IPS-18c (cell line): ENCODE data around the gene IRF9.
A peak's percentile ranks its signal among the peaks of the same experiment; 100 is the strongest.

Experiments
- H3K4me3 ChIP-seq: 2 replicates; pipeline ENCODE4 v1.7.0; 2013; ENCODE audit warnings: low read depth, mild to moderate bottlenecking, low read length, moderate library complexity; ENCODE audit not compliant: insufficient read depth
- H3K9me3 ChIP-seq: one replicate; pipeline ENCODE4 v1.6.1; 2013; ENCODE audit warnings: mild to moderate bottlenecking, low read length, moderate library complexity; ENCODE audit not compliant: control insufficient read depth, insufficient read depth

The IRF9 gene

DNA sequence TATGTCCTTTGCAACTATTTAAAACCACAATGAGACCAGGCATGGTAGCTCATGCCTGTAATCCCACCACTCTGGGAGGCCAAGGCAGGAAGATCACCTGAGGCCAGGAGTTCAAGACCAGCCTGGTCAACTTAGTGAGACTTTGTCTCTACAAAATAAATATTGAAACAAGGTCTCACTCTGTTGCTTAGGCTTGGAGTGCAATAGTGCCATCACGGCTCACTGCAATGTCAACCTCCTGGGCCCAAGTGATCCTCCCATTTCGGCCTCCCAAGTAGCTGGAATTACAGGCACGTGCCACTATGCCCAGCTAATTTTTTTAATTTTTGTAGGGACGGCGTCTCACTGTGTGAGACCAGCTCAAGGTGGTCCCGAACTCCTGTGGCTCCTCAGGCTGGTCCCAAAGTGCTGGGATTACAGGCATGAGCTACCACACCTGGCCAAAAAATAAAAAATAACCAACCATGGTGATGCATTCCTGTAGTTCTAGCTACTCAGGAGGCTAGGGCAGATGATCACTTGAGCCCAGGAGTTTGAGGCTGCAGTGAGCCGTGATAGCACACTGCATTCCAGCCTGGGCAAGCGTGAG is 31.6 kb upstream of the IRF9 start:
- Histone ChIP-seq H3K4me3 (no peak overlapping the region), H3K9me3 (no peaks in the 10 kb centered on the region)

DNA sequence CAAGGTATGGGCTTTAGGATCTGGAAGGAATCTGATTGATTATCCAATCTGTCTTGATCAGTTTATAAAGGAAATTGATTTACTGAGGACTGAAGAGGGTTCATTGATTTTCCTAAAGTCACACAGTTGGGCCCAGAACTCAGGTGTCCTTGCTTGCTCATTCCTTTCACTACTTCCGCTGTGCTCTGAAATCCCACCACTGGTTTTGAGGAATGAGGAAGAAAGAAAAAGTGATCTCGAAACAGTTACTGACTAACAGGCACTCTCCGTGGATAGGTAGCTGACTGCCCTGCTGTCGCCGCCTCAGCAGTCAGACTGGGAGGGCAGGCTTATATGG is 30.7 kb upstream of the IRF9 start, which contains the start of gene FITM1:
FITM1 (plus strand) TSS at position 280 of the 337 bp plus-strand sequence. CDS start 905 bp downstream, outside the sequence.
- Histone ChIP-seq H3K4me3 (no peak within 1 kb of the TSS), H3K9me3 (no peaks in the 10 kb centered on the region)

DNA sequence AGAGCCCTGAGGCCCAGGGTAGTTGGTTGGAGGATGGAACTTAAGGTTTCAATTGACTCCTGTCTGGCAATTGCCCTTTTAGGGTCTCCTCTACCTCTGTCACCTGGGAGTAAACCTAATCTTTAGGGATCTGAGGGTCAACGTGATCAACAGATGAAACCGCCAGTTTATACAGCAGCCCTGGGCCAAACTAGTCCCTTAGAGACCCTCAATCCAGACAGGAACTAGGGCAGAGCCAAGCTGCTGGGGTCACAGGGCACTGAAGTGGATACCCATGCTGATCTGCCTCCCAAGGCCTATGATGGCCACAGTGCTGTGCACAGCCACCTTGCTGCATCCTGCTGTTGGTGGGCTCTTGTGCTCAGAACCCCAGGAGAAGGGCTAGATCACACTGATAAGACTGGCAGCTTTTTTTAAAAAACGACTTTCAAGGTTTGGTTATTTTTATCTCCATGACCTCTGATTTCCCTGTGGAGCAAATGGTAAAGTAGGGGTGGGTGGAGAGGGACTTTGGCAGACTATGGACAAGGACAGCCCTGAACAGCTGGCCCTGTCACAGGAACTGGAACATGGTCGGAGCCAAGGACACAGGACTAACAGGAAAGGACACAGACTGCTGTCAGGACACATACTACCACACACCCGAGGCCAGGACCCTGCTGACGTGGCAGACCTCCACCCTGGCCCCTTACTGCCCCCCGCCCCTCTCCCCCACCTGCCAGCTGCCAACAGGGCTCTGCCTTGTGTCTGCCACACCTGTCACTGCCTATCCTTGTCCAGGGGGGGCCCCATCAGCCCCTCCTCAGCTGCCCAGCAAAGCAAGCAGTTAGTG is 30.1 kb upstream of the IRF9 start:
- Histone ChIP-seq H3K4me3 (no peak overlapping the region), H3K9me3 (no peaks in the 10 kb centered on the region)

DNA sequence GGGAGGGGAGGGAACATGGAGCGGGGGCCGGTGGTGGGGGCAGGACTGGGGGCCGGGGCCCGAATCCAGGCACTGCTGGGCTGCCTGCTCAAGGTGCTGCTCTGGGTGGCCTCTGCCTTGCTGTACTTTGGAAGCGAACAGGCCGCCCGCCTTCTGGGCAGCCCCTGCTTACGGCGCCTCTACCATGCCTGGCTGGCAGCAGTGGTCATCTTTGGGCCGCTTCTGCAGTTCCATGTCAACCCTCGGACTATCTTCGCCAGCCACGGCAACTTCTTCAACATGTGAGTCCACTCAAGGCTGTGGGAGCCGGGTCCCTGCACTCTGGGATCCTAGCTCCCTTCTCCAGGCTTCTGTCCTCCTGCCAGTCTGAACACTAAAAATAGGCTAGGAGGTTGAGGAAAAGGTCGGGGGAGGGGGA is 29.5 kb upstream of the IRF9 start:
- Histone ChIP-seq H3K4me3 (no peak overlapping the region), H3K9me3 (no peaks in the 10 kb centered on the region)

DNA sequence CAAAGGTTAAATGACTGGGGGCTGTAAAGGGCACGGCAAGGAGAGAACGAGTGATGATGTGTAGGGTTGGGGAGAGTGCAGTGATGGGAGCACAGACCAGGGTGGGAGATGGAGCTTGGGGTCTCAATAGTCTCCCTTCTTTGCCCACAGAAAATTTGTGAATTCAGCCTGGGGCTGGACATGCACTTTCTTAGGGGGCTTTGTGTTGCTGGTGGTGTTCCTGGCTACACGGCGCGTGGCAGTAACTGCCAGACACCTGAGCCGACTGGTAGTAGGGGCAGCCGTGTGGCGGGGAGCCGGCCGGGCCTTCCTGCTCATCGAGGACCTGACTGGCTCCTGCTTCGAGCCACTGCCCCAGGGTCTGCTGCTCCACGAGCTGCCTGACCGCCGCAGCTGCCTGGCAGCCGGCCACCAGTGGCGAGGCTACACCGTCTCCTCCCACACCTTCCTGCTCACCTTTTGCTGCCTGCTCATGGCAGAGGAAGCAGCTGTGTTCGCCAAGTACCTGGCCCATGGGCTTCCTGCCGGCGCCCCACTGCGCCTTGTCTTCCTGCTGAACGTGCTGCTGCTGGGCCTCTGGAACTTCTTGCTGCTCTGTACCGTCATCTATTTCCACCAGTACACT is 28.9 kb upstream of the IRF9 start:
- Histone ChIP-seq H3K4me3 (no peak overlapping the region), H3K9me3 (no peaks in the 10 kb centered on the region)

DNA sequence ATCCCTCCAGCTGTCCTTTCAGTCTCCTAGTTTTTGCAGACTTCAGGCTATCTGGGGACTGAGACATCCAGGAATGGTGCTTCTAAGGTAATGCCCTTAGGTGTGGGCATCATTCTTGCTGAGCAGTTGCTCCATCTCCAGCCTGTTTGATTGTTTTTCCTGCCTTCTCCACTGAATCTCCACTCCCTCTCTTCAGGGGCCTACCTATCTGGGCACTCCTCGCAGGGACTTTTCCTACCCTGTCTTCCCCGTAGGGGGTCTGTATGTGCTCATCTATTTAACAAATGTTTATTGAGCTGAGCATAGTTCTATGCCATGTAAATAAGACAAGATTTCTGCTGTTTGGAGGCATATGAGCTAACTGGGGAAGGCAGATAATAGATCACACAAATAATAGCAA is 28.1 kb upstream of the IRF9 start:
- Histone ChIP-seq H3K4me3 (no peak overlapping the region), H3K9me3 (no peaks in the 10 kb centered on the region)

DNA sequence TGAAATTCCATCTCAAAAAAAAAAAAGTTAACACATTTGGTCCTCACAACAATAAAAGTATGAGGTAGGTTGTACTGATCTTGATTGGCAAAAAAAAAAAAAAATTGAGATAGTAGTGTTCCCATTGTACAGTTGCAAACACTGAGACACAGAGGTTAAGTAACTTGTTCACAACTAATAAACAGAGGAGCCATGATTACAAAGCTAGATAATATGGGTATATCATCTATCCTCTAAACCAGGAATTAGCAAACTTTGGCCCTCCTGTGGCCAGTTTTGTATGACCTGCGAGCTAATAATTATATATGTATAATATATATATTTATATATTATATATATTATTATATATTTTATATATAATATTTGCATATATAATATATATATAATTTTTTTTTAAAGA is 27.3 kb upstream of the IRF9 start:
- H3K9me3 ChIP-seq = no peaks in the 10 kb centered on the region
- H3K4me3 ChIP-seq = no peak overlapping the region

DNA sequence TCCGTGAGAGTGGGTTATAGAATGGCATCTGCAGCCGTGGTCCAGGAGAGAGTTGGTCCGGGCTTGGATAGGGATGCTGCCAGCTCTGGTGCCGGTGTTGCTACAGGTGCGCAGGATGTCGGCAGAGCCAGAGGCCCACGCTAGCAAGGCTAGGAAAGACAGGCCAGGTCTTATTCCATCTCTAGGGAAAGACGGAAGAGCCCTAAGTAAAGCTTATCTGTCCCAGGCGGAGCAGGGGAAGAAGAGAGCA is 25.6 kb upstream of the IRF9 start:
- peak overlapping the region; percentile 91 for H3K4me3 ChIP-seq
- no peaks in the 10 kb centered on the region for H3K9me3 ChIP-seq

DNA sequence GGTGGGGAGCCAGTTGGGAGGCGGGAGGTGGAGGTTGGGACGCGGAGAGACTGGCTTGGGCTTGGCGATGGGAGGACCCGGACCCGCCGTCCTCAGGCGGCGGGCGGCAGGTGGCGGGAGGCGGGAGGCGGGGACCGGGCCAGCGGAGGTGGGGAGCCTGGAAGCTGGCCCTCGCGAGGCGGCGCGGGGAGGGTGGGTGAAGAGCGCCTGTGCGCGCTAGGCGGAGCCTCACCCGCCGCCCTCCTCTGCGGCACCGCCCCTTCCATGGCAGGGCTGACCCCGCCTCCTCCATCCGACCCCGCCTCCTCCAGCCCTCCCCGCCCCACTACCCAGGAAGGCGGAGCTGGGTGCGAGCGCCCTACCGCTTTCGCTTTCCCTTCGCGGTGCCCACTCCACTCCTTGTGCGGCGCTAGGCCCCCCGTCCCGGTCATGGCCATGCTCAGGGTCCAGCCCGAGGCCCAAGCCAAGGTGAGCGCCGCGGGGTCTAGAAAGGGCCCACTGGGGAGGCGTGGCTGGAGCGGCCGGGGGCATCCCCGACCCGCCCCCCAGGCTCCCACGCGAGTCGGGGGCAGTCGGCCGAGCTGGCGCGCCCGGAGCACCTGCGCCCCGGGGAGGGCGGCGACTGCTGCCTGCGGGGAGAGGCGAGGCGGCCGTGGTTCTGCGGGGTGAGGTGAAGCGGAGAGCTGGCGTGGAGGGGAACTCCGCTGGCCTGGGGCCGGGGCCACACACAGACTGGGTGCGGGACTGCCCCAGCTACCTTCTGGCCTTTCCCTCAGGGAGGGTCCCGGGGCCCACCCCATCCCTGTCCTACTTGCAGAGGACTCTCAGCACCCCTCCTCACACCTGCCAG is 25.0 kb upstream of the IRF9 start, which contains the start of gene PSME1:
PSME1 (plus strand) TSS at position 361 of the 850 bp plus-strand sequence; CDS start at position 430, 69 bp downstream.
- Histone ChIP-seq H3K9me3 (no peaks in the 10 kb centered on the region), H3K4me3 (peak within 1 kb of the TSS; percentile 91)

DNA sequence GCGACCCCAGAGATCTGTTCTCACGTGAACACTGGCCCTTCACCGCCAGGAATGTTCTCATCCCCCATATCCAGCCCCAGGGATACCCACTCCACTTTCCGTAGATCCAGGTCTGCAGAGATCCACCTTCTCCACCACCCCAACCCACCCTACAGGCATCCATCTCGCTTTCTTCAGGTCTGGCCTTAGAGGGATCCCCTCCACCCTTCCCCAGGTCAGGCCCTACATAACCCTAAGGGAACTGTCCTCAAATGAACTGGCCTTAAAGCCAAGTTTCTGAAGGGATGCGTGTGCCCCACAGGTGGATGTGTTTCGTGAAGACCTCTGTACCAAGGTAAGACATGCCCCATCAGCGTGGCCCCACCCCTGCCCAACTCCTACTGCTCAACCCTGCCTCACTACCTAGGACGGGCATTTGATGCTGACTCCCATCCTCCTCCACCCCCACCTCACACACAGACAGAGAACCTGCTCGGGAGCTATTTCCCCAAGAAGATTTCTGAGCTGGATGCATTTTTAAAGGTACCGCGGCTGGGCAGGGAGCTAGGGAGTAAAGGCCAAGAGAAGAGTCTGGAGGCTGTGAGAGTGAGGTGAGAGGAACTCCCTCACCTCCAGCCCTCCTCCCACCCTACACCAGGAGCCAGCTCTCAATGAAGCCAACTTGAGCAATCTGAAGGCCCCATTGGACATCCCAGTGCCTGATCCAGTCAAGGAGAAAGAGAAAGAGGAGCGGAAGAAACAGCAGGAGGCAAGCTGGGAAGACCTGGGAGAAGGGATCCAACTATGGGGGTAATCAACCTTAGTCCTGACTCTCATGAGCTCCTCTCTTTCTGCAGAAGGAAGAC is 24.2 kb upstream of the IRF9 start:
- no peaks in the 10 kb centered on the region for H3K9me3 ChIP-seq
- peak overlapping the region; percentile 91 for H3K4me3 ChIP-seq

DNA sequence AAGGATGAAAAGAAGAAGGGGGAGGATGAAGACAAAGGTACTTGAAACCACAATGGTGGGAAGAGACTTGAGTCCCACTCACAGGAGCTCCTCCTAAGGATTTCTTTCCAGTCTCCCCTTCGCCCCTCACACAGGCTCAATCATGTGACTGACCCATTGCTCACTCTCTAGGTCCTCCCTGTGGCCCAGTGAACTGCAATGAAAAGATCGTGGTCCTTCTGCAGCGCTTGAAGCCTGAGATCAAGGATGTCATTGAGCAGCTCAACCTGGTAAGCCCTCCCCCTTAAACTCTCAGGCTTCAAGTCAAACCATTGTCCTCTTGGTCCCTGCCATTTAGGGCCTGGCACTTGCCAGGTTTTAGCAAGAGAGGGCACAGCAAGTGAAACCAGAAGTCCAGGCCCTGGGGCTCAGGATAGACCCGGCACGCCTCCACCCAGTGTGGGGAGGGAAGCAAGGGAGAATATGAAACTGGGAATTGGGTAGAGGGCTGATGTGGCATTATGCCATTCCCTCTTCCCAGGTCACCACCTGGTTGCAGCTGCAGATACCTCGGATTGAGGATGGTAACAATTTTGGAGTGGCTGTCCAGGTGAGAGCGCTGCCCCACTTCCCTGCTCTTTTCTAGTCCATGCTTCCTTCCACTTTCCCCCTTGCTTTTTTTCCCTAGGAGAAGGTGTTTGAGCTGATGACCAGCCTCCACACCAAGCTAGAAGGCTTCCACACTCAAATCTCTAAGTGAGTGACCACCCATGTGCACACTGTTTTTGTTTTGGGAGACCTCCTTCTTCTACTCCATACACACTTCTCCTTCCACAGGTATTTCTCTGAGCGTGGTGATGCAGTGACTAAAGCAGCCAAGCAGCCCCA is 23.3 kb upstream of the IRF9 start:
- no peaks in the 10 kb centered on the region for H3K9me3 ChIP-seq
- no peak overlapping the region; the same call in 1 of the 2 replicates for H3K4me3 ChIP-seq

DNA sequence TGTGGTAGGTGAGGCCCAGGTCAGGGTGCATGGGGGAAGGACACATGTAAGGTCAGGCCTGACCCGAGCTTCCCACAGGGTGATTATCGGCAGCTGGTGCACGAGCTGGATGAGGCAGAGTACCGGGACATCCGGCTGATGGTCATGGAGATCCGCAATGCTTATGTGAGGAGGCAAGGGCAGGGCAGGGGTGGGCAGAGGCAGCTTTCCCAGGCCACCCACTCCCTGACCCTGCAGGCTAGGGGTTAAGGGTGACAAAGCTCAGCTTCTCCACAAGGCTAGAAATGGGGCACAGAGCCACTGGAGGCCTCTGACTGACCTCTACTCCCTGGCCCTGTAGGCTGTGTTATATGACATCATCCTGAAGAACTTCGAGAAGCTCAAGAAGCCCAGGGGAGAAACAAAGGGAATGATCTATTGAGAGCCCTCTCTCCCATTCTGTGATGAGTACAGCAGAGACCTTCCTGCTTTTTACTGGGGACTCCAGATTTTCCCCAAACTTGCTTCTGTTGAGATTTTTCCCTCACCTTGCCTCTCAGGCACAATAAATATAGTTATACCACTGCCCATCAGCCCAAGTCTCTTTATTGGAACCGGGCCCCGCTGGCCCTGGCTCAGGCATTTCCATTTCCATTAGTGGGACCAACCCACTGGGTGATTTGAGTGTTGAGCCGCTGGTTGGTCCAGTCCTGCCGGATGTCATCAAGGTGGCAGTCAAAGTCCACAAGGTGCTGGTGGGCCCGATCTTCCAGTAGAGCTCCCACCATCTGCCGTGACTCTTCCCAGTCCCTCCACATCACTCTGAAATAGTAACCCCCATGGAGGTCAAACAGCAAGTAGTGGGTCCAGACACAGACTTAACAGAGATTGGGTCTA is 22.4 kb upstream of the IRF9 start:
- Histone ChIP-seq H3K9me3 (no peaks in the 10 kb centered on the region), H3K4me3 (no peak overlapping the region)

DNA sequence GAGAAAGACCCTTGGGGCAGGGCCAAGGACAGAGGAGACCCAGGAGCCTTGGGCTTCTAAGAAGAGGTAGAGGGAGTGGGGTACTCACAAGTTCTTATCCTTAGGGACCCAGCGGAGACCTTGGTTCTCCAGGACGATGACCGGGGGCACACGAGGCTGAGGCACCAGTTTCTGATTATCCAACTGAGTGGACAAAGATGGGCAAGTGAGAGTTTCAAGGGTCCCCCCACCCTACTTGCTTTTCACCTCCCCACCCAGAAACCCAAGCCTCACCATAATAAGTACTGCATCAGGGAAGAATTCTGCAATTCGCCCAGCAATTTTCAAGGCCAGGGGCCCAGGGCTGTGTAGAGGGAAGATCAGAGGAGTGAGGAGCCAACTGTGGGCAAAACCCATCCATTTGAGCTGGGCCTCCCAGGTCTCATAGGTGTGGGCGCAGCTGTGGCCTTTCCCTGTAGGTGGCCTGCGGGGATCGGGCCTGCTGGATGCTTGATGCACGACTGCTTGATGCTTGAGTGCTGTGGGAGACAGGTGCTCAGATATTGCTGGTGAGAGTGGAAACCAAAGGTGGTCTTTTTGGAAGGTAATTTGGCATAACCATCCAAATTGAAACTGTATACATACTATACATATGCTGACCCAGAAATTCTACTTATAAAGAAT is 21.7 kb upstream of the IRF9 start:
- Histone ChIP-seq H3K9me3 (no peaks in the 10 kb centered on the region), H3K4me3 (peak overlapping the region; percentile 15)

DNA sequence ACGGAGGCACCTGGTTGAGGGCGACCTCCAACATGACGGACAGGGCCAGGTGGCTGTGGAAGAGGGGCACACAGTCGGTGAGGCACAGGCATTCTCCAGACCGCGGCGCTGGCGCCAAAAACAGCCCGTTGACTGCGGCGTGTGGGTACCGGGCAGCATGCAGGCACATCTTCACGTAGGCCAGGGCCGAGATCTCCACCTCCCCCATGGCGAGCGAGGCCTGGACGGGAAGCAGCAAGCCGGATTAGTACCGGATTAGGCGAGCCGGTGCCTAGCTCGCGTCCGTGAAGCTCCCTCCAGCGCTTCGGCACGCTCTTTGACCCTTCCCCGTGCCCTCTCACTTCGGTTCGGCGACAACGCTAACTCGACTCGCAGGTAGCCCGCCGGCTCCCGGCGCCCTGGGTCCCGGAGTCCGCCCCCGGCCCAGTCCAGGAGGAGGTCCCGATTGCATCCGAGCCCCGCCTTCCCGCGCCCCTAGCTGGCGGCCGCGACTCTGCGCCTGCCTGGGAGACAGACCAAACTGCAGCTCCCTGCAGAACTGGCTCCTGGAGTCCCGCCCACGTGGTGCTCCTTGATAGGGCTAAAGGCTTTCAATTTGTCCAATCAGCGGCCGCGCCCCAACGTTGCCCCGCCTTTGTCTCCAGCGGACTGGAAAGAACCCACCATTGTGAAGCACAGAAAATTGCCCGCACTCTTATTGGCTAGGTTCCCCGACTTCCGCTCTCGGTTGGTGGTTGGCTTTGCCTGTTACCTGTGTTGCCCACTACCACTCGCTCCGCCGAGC is 19.8 kb upstream of the IRF9 start, which contains the start of gene EMC9:
EMC9 (minus strand) TSS at position 495 of the 784 bp plus-strand sequence; CDS start at position 208, 287 bp downstream.
- H3K4me3 ChIP-seq = peak within 1 kb of the TSS; percentile 73
- H3K9me3 ChIP-seq = no peaks in the 10 kb centered on the region
